Measurements from ENCODE around the gene AUTS2. TPM values are rescaled to one million over a fixed set of nuclear protein-coding genes. Genes with fewer than 3 reads are reported as not detected.

Gene AUTS2
- total RNA-seq, 1 donor from 2014 or later: 94.1 TPM

GRCh38 chr7:70188901-70189650 lies 590.8 kb downstream of the AUTS2 start:
- no peak for DNase-seq (ENCODE audit: extremely low spot score, unreplicated experiment)
- H3K36me3 Mint-ChIP-seq: peaks cover 11% of the 10 kb centered on the region
- TF ChIP-seq CTCF (conservative IDR thresholded peaks at IDR 0.05): no peak
- no peak overlapping the region for H3K4me3 Mint-ChIP-seq
- H3K9me3 Mint-ChIP-seq: peaks cover 4% of the 10 kb centered on the region
- H3K27me3 Mint-ChIP-seq: no peaks in the 10 kb centered on the region
- peaks cover 7% of the 10 kb centered on the region for H3K4me1 Mint-ChIP-seq (ENCODE audit: unreplicated experiment)
- H3K27ac Mint-ChIP-seq: no peak overlapping the region

GRCh38 chr7:70189776-70190175 lies 591.5 kb downstream of the AUTS2 start:
- no peak for DNase-seq (ENCODE audit: extremely low spot score, unreplicated experiment)
- Mint-ChIP-seq H3K4me1 (ENCODE audit: unreplicated experiment) (peaks cover 4% of the 10 kb centered on the region), H3K9me3 (peaks cover 4% of the 10 kb centered on the region), H3K4me3 (no peak overlapping the region), H3K27ac (no peak overlapping the region), H3K36me3 (peaks cover 11% of the 10 kb centered on the region), H3K27me3 (no peaks in the 10 kb centered on the region)
- TF ChIP-seq CTCF (conservative IDR thresholded peaks at IDR 0.05): no peak

GRCh38 chr7:70190281-70190680 lies 592.0 kb downstream of the AUTS2 start:
- Mint-ChIP-seq H3K4me1 (ENCODE audit: unreplicated experiment) (peaks cover 4% of the 10 kb centered on the region), H3K4me3 (no peak overlapping the region), H3K9me3 (peaks cover 4% of the 10 kb centered on the region), H3K36me3 (peaks cover 11% of the 10 kb centered on the region), H3K27ac (no peak overlapping the region), H3K27me3 (no peaks in the 10 kb centered on the region)
- TF ChIP-seq CTCF (conservative IDR thresholded peaks at IDR 0.05): no peak
- DNase-seq (ENCODE audit: extremely low spot score, unreplicated experiment): no peak

- DNase-seq (ENCODE audit: extremely low spot score, unreplicated experiment): no peak
- Mint-ChIP-seq H3K9me3 (peaks cover 4% of the 10 kb centered on the region), H3K36me3 (peaks cover 4% of the 10 kb centered on the region), H3K4me1 (ENCODE audit: unreplicated experiment) (peaks cover 4% of the 10 kb centered on the region), H3K4me3 (no peak overlapping the region), H3K27ac (no peak overlapping the region), H3K27me3 (no peaks in the 10 kb centered on the region)
- TF ChIP-seq CTCF (conservative IDR thresholded peaks at IDR 0.05): peak; percentile 59
Measured at GRCh38 chr7:70193514-70193913, 595.2 kb downstream of the AUTS2 start.

GRCh38 chr7:70208236-70209063 lies 610.2 kb downstream of the AUTS2 start:
- H3K27me3 Mint-ChIP-seq: no peaks in the 10 kb centered on the region
- no peak overlapping the region for H3K4me3 Mint-ChIP-seq
- H3K9me3 Mint-ChIP-seq: no peaks in the 10 kb centered on the region
- H3K36me3 Mint-ChIP-seq: no peaks in the 10 kb centered on the region
- no peak overlapping the region for H3K27ac Mint-ChIP-seq
- no peak for DNase-seq (ENCODE audit: extremely low spot score, unreplicated experiment)
- H3K4me1 Mint-ChIP-seq (ENCODE audit: unreplicated experiment): peaks cover 5% of the 10 kb centered on the region
- TF ChIP-seq CTCF (conservative IDR thresholded peaks at IDR 0.05): no peak
